ENCODE measurements around the gene KIFAP3.
"Not testable (repeated sequence)": the region's sequence is repeated elsewhere in the genome, so short reads cannot be mapped to it uniquely, and the experiment has no call there.

The KIFAP3 gene

GRCh38 chr1:169877800-169878491, 196.5 kb downstream of the KIFAP3 start:
- Mint-ChIP-seq H3K27me3 (no peaks in the 10 kb centered on the region), H3K4me1 (peaks cover 36% of the 10 kb centered on the region), H3K36me3 (peaks cover 29% of the 10 kb centered on the region), H3K9me3 (no peaks in the 10 kb centered on the region), H3K4me3 (no peak overlapping the region), H3K27ac (no peak overlapping the region)

GRCh38 chr1:169874229-169874628, 200.3 kb downstream of the KIFAP3 start:
- Mint-ChIP-seq H3K27me3 (no peaks in the 10 kb centered on the region), H3K36me3 (peaks cover 49% of the 10 kb centered on the region), H3K9me3 (no peaks in the 10 kb centered on the region), H3K4me3 (no peak overlapping the region), H3K27ac (no peak overlapping the region), H3K4me1 (peaks cover 24% of the 10 kb centered on the region)

GRCh38 chr1:169873582-169874199, 200.8 kb downstream of the KIFAP3 start:
- Mint-ChIP-seq H3K4me1 (peaks cover 18% of the 10 kb centered on the region), H3K9me3 (no peaks in the 10 kb centered on the region), H3K27me3 (no peaks in the 10 kb centered on the region), H3K36me3 (peaks cover 49% of the 10 kb centered on the region), H3K4me3 (no peak overlapping the region), H3K27ac (no peak overlapping the region)

GRCh38 chr1:169872906-169873305, 201.6 kb downstream of the KIFAP3 start:
- Mint-ChIP-seq H3K9me3 (no peaks in the 10 kb centered on the region), H3K27me3 (no peaks in the 10 kb centered on the region), H3K4me1 (peaks cover 14% of the 10 kb centered on the region), H3K4me3 (no peak overlapping the region), H3K36me3 (peaks cover 49% of the 10 kb centered on the region), H3K27ac (peak overlapping the region; percentile 36)

GRCh38 chr1:169871988-169872387, 202.5 kb downstream of the KIFAP3 start:
- peaks cover 11% of the 10 kb centered on the region for H3K4me1 Mint-ChIP-seq
- not testable (repeated sequence) for H3K4me3 Mint-ChIP-seq, H3K27me3 Mint-ChIP-seq, H3K9me3 Mint-ChIP-seq, H3K27ac Mint-ChIP-seq
- H3K36me3 Mint-ChIP-seq = peaks cover 49% of the 10 kb centered on the region
